Thoracic aorta (tissue), 2 donors: ENCODE measurements around the gene ECHS1. TPM values are rescaled to one million over a fixed set of nuclear protein-coding genes. Genes with fewer than 3 reads are reported as not detected.

Source experiments
- ATAC-seq: fragments of 150-250 bp; one replicate; pipeline ENCODE4 v1.8.0; 2017; ENCODE audit warnings: low read depth; ENCODE audit not compliant: insufficient number of reproducible peaks, low FRiP score
- DNase-seq: peaks from one replicate; pipeline ENCODE4 v3.0.0-alpha.2; 2020; ENCODE audit warnings: low spot score
- H3K27ac ChIP-seq, 2 donors: fragments of 200-600 bp; sonication (generic); 1 replicate in 1 of 2; 2 replicates in 1 of 2; pipeline ENCODE4 v1.5.1; 2016; ENCODE audit warnings: mild to moderate bottlenecking in 2 of 2, moderate library complexity in 2 of 2
- H3K27me3 ChIP-seq: fragments of 200-600 bp; sonication (generic); replicated peaks from 2 replicates; pipeline ENCODE4 v1.6.0; 2016; ENCODE audit warnings: mild to moderate bottlenecking; ENCODE audit not compliant: insufficient read depth
- H3K36me3 ChIP-seq: fragments of 200-600 bp; sonication (generic); one replicate; pipeline ENCODE4 v1.5.1; 2016
- H3K4me1 ChIP-seq, 2 donors: fragments of 200-600 bp; sonication (generic); 1 replicate in 1 of 2; 2 replicates in 1 of 2; pipeline versions ENCODE4 v1.5.1 to v1.6.0; 2016; ENCODE audit warnings: low read depth in 2 of 2, mild to moderate bottlenecking in 1 of 2; ENCODE audit not compliant: control insufficient read depth in 1 of 2
- H3K4me3 ChIP-seq: fragments of 200-600 bp; sonication (generic); 2 replicates; pipeline ENCODE4 v1.5.1; 2016; ENCODE audit warnings: mild to moderate bottlenecking
- H3K9me3 ChIP-seq: fragments of 200-600 bp; sonication (generic); 2 replicates; pipeline ENCODE4 v1.5.1; 2016
- total RNA-seq, 2 donors: library from RNA; depleted of rRNA; stranded (reverse); fragments of >200 nt; gene quantifications; one replicate each; pipeline versions ENCODE4 v1.1.0 to v1.2.3, GENCODE V29; 2016
- TF ChIP-seq, protein P1 (sequence below): fragments of 200-600 bp; sonication (generic); IDR thresholded peaks from one replicate; pipeline ENCODE4 v1.5.1; 2019; ENCODE audit warnings: antibody characterized with exemption

Gene ECHS1
- total RNA-seq, 2 donors from 2014 or later: 27.5 to 64.6 TPM

DNA sequence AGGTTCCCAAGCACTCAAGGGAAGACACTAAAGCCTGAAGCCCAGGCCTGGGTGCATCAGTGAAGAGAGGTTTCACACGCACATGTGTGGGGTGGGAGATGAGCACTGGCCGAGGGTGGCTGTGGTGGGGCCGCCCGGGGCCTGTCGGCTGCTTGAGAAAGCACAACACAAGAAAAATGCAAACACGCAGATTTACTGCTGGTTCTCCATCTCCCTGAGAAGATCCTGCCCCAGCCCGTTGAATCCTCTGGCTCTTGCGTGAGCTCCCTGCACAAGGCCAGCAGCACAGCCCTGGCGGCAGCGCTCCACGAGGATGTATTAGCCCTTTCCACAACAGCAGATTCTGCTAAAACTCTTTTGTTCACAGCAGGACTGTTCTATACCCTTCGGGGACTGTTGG lies 58.2 kb downstream of the ECHS1 start:
- peaks cover 4 to 6% of the 10 kb centered on the region in 2 donors for H3K4me1 ChIP-seq
- no peak overlapping the region for H3K27ac ChIP-seq
- H3K9me3 ChIP-seq: no peaks in the 10 kb centered on the region
- H3K27me3 ChIP-seq: no peaks in the 10 kb centered on the region
- peaks cover 19% of the 10 kb centered on the region for H3K36me3 ChIP-seq
- H3K4me3 ChIP-seq: no peak overlapping the region
- TF ChIP-seq, protein P1, sequence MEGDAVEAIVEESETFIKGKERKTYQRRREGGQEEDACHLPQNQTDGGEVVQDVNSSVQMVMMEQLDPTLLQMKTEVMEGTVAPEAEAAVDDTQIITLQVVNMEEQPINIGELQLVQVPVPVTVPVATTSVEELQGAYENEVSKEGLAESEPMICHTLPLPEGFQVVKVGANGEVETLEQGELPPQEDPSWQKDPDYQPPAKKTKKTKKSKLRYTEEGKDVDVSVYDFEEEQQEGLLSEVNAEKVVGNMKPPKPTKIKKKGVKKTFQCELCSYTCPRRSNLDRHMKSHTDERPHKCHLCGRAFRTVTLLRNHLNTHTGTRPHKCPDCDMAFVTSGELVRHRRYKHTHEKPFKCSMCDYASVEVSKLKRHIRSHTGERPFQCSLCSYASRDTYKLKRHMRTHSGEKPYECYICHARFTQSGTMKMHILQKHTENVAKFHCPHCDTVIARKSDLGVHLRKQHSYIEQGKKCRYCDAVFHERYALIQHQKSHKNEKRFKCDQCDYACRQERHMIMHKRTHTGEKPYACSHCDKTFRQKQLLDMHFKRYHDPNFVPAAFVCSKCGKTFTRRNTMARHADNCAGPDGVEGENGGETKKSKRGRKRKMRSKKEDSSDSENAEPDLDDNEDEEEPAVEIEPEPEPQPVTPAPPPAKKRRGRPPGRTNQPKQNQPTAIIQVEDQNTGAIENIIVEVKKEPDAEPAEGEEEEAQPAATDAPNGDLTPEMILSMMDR: no peak
- DNase-seq (no peak), ATAC-seq (no peak)

DNA sequence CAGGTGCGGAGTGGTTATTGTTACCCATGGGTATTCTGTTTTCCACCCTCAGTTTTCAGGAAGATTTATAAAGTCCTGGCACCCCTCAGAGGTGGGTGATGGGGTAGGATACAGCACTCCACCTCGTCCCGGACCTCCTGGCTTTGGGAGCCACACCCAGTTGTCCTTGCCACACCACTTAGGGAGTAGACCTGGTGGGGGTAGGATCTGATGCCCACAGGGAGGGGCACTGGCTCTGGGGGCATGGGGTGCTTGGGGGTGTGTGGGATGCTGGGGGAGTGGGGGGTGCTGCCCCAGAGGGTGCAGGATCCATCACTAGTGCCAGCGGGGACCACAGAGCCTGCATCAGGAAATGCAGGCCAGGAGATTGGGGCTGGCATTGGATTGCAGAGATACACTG lies 60.0 kb downstream of the ECHS1 start:
- no peaks in the 10 kb centered on the region for H3K27me3 ChIP-seq
- no peak overlapping the region for H3K27ac ChIP-seq
- no peak overlapping the region for H3K4me3 ChIP-seq
- ATAC-seq (no peak), DNase-seq (no peak)
- peaks cover 0 to 5% of the 10 kb centered on the region in 2 donors for H3K4me1 ChIP-seq
- no peaks in the 10 kb centered on the region for H3K9me3 ChIP-seq
- peaks cover 19% of the 10 kb centered on the region for H3K36me3 ChIP-seq
- TF ChIP-seq, protein P1: no peak

DNA sequence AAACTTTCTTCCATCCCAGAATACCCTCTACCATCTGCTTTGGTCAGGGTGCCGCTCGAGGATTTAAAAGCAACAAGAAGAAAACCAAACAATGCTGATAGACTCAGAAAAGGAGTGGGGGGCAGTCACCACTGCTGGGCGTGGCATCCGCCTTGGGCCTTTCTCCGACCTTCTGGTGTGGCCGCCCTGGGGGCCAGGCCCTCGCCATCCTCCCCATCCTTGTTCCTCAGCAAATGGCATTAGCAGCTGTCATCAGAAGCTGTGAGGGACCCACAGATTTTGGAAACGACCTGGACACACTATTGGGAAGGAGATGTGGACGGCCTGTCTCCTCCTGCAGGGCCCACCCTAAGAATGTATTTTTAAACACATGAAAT lies 60.4 kb downstream of the ECHS1 start:
- H3K9me3 ChIP-seq: no peaks in the 10 kb centered on the region
- ATAC-seq (no peak), DNase-seq (no peak)
- TF ChIP-seq, protein P1: no peak
- no peak overlapping the region for H3K4me3 ChIP-seq
- peaks cover 0 to 10% of the 10 kb centered on the region in 2 donors for H3K4me1 ChIP-seq
- H3K27me3 ChIP-seq: no peaks in the 10 kb centered on the region
- peaks cover 19% of the 10 kb centered on the region for H3K36me3 ChIP-seq
- H3K27ac ChIP-seq: no peak overlapping the region

Other genes with a start within 250 kb of the ECHS1 start
- under 1 TPM; 0.14 to 0.95 TPM for gene KNDC1, start 213.1 kb downstream of the ECHS1 start, total RNA-seq
- not detected for gene UTF1, start 143.1 kb downstream of the ECHS1 start, total RNA-seq
- 1 to 10 TPM; 5.1 to 9.5 TPM for gene VENTX, start 135.5 kb downstream of the ECHS1 start, total RNA-seq
- gene ADAM8, start 96.5 kb downstream of the ECHS1 start, total RNA-seq: 10 to 100 TPM in 1 of 2 donors, 1 to 10 TPM in 1; 7.2 to 14.0 TPM
- gene TUBGCP2, start 64.5 kb downstream of the ECHS1 start, total RNA-seq: 10 to 100 TPM; 51.2 to 65.5 TPM
- gene ZNF511, start 64.4 kb downstream of the ECHS1 start, total RNA-seq: 10 to 100 TPM; 20.0 to 33.2 TPM
- not detected for gene CALY, start 36.5 kb downstream of the ECHS1 start, total RNA-seq
- gene PRAP1, start 26.0 kb downstream of the ECHS1 start, total RNA-seq: not detected
- gene FUOM, start 15.3 kb downstream of the ECHS1 start, total RNA-seq: 10 to 100 TPM; 13.1 to 26.1 TPM
- gene PAOX, start 5.9 kb upstream of the ECHS1 start, total RNA-seq: 1 to 10 TPM; 7.0 to 9.1 TPM
- 10 to 100 TPM; 18.0 to 18.6 TPM for gene MTG1, start 20.8 kb upstream of the ECHS1 start, total RNA-seq
- not detected for gene SPRN, start 51.3 kb upstream of the ECHS1 start, total RNA-seq
- gene SCART1, start 80.6 kb upstream of the ECHS1 start, total RNA-seq: 10 to 100 TPM; 10.6 to 12.1 TPM
- 1 to 10 TPM; 2.9 to 5.3 TPM for gene CYP2E1, start 154.0 kb upstream of the ECHS1 start, total RNA-seq
- 1 to 10 TPM in 1 of 2 donors, not detected in 1; 1.8 TPM for gene SYCE1, start 192.2 kb upstream of the ECHS1 start, total RNA-seq